Astrocyte (in vitro differentiated cells and primary cell): Measurements from ENCODE around the gene AP3B1. TPM values are rescaled to one million over a fixed set of nuclear protein-coding genes. Genes with fewer than 3 reads are reported as not detected.

Experiments
- DNase-seq: peaks from one replicate; pipeline ENCODE4 v3.0.0-alpha.2; 2010; ENCODE audit warnings: low read depth
- FAIRE-seq: peaks from 2 replicates; lab custom pipeline; 2011; peaks lifted over from hg19 to GRCh38; lab: Jason Lieb, UNC
- H2AFZ ChIP-seq: 2 replicates; pipeline ENCODE4 v1.6.0; 2012; ENCODE audit warnings: low read depth, low read length, inconsistent platforms
- H3K27ac ChIP-seq: 2 replicates; pipeline ENCODE4 v1.5.1; 2011; ENCODE audit warnings: low read depth, low read length, inconsistent platforms
- H3K27me3 ChIP-seq: 2 replicates; pipeline ENCODE4 v1.6.0; 2011; ENCODE audit warnings: low read length, inconsistent platforms; ENCODE audit not compliant: insufficient read depth
- H3K36me3 ChIP-seq: 2 replicates; pipeline ENCODE4 v1.5.1; 2011; ENCODE audit warnings: low read length, inconsistent platforms; ENCODE audit not compliant: insufficient read depth
- H3K4me1 ChIP-seq: 2 replicates; pipeline ENCODE4 v1.5.1; 2011; ENCODE audit warnings: low read length, inconsistent platforms; ENCODE audit not compliant: insufficient read depth
- H3K4me2 ChIP-seq: 2 replicates; pipeline ENCODE4 v1.6.0; 2012; ENCODE audit warnings: low read length, inconsistent platforms
- H3K4me3 ChIP-seq: 2 replicates; pipeline ENCODE4 v1.5.1; 2011; ENCODE audit warnings: low read depth, mild to moderate bottlenecking, low read length, inconsistent platforms; ENCODE audit not compliant: insufficient read depth
- H3K79me2 ChIP-seq: 2 replicates; pipeline ENCODE4 v1.6.0; 2012; ENCODE audit warnings: mild to moderate bottlenecking, low read length, inconsistent platforms; ENCODE audit not compliant: insufficient read depth
- H3K9ac ChIP-seq: 2 replicates; pipeline ENCODE4 v1.6.0; 2012; ENCODE audit warnings: mild to moderate bottlenecking, low read length, inconsistent platforms
- H3K9me3 ChIP-seq: 2 replicates; pipeline ENCODE4 v1.5.1; 2012; ENCODE audit warnings: low read depth, mild to moderate bottlenecking, low read length, inconsistent platforms; ENCODE audit not compliant: insufficient read depth
- H4K20me1 ChIP-seq: 2 replicates; pipeline ENCODE4 v1.6.0; 2012; ENCODE audit warnings: low read length, inconsistent platforms; ENCODE audit not compliant: insufficient read depth
- H3K27ac Mint-ChIP-seq: one replicate; pipeline ENCODE4 v1.8.0; 2021; ENCODE audit warnings: mild to moderate bottlenecking, mixed read lengths; ENCODE audit not compliant: unreplicated experiment
- H3K27me3 Mint-ChIP-seq: one replicate; pipeline ENCODE4 v1.8.0; 2021; ENCODE audit warnings: low read depth, mixed read lengths; ENCODE audit not compliant: unreplicated experiment
- H3K36me3 Mint-ChIP-seq: one replicate; pipeline ENCODE4 v1.8.0; 2021; ENCODE audit warnings: low read depth, mixed read lengths; ENCODE audit not compliant: unreplicated experiment
- H3K4me1 Mint-ChIP-seq: one replicate; pipeline ENCODE4 v1.8.0; 2021; ENCODE audit warnings: low read depth, mixed read lengths; ENCODE audit not compliant: unreplicated experiment
- H3K4me3 Mint-ChIP-seq: one replicate; pipeline ENCODE4 v1.8.0; 2021; ENCODE audit warnings: mild to moderate bottlenecking, moderate library complexity, mixed read lengths; ENCODE audit not compliant: unreplicated experiment
- H3K9me3 Mint-ChIP-seq: one replicate; pipeline ENCODE4 v1.8.0; 2021; ENCODE audit warnings: mild to moderate bottlenecking, mixed read lengths; ENCODE audit not compliant: unreplicated experiment
- CTCF ChIP-seq: IDR thresholded peaks from 2 replicates; pipeline ENCODE4 v1.5.1; 2011; ENCODE audit warnings: low read depth, mild to moderate bottlenecking, inconsistent platforms, low read length, moderate library complexity; ENCODE audit not compliant: insufficient read depth
- EZH2 ChIP-seq: IDR thresholded peaks from 2 replicates; pipeline ENCODE4 v1.6.1; 2012; ENCODE audit warnings: mild to moderate bottlenecking, low read length, inconsistent platforms; ENCODE audit not compliant: insufficient read depth
- total RNA-seq: library from RNA; stranded (reverse); gene quantifications from 2 replicates; pipeline ENCODE4 v1.2.1, GENCODE V29; 2021

Gene AP3B1
- total RNA-seq, 1 donor from 2014 or later = 64.8 TPM

DNA sequence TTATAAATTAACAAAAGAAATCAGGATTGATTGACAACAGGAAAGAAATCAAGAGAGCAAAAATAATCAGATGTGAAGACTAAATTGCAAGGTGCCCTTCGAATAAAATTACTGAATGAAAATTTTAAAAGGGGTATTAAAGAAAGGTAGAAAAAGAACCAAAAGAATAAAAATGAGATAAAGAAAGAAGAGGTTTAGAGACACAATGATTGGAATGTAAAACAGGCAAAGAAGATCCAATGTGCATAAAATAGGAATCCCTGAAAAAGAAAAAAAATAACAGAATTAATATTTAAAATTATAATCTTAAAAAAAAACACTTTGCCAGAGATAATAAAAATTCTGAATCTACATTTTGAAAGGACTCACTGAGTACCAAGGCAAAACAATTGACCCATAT, 73.0 kb downstream of the AP3B1 start:
- Mint-ChIP-seq H3K4me3 (no peak overlapping the region), H3K36me3 (peaks cover 18% of the 10 kb centered on the region), H3K27ac (no peak overlapping the region), H3K27me3 (no peaks in the 10 kb centered on the region), H3K4me1 (no peaks in the 10 kb centered on the region), H3K9me3 (peaks cover 1% of the 10 kb centered on the region)
- H3K27ac ChIP-seq = no peak overlapping the region
- FAIRE-seq (no peak), DNase-seq (no peak)
- no peaks in the 10 kb centered on the region for H3K27me3 ChIP-seq
- no peaks in the 10 kb centered on the region for H3K4me1 ChIP-seq
- H3K9me3 ChIP-seq = no peaks in the 10 kb centered on the region
- no peak overlapping the region for H3K4me2 ChIP-seq
- H3K79me2 ChIP-seq = no peaks in the 10 kb centered on the region
- no peak overlapping the region for H2AFZ ChIP-seq
- no peak overlapping the region for H3K4me3 ChIP-seq
- H4K20me1 ChIP-seq = no peaks in the 10 kb centered on the region
- H3K9ac ChIP-seq = no peak overlapping the region
- peaks cover 4% of the 10 kb centered on the region for H3K36me3 ChIP-seq
- no peak for TF ChIP-seq CTCF
- no peak for TF ChIP-seq EZH2

- no peaks in the 10 kb centered on the region for H3K79me2 ChIP-seq
- H3K4me1 ChIP-seq = no peaks in the 10 kb centered on the region
- Mint-ChIP-seq H3K9me3 (no peaks in the 10 kb centered on the region), H3K4me3 (no peak overlapping the region), H3K4me1 (no peaks in the 10 kb centered on the region), H3K36me3 (peaks cover 5% of the 10 kb centered on the region), H3K27me3 (no peaks in the 10 kb centered on the region), H3K27ac (no peak overlapping the region)
- H3K9me3 ChIP-seq = no peaks in the 10 kb centered on the region
- TF ChIP-seq EZH2 = no peak
- TF ChIP-seq CTCF = no peak
- H3K27me3 ChIP-seq = no peaks in the 10 kb centered on the region
- no peaks in the 10 kb centered on the region for H4K20me1 ChIP-seq
- H3K4me3 ChIP-seq = no peak overlapping the region
- H3K27ac ChIP-seq = no peak overlapping the region
- DNase-seq = no peak
- H3K9ac ChIP-seq = no peak overlapping the region
- FAIRE-seq = no peak
- no peak overlapping the region for H3K4me2 ChIP-seq
- H2AFZ ChIP-seq = no peak overlapping the region
- H3K36me3 ChIP-seq = peaks cover 8% of the 10 kb centered on the region
Observed at GRCh38 chr5:78215972-78216371, 78.5 kb downstream of the AP3B1 start.

DNA sequence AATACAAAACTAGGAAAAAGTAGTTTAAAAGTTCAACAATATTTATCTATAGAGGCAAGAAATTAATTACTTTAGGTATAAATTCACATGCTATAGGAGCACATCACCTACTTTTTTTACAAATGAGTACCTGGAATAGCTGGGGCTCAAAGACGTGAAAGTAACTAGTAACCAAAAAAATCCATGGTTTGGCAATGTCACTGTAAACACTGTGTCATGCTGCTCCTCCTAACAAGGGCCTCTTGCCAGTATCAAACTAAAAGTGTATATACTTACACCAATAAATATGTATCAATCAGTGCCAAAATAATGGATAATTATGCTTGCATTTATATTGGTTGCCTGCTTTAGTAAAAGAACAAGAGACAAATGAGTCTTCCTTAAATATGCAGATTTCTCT, 78.9 kb downstream of the AP3B1 start:
- no peak overlapping the region for H3K9ac ChIP-seq
- Mint-ChIP-seq H3K4me3 (no peak overlapping the region), H3K27ac (no peak overlapping the region), H3K27me3 (no peaks in the 10 kb centered on the region), H3K36me3 (peaks cover 3% of the 10 kb centered on the region), H3K9me3 (no peaks in the 10 kb centered on the region), H3K4me1 (no peaks in the 10 kb centered on the region)
- no peaks in the 10 kb centered on the region for H3K9me3 ChIP-seq
- DNase-seq (no peak), FAIRE-seq (no peak)
- no peak for TF ChIP-seq EZH2
- no peak for TF ChIP-seq CTCF
- H3K79me2 ChIP-seq = no peaks in the 10 kb centered on the region
- H2AFZ ChIP-seq = no peak overlapping the region
- H3K27me3 ChIP-seq = no peaks in the 10 kb centered on the region
- H4K20me1 ChIP-seq = no peaks in the 10 kb centered on the region
- H3K4me1 ChIP-seq = no peaks in the 10 kb centered on the region
- peaks cover 8% of the 10 kb centered on the region for H3K36me3 ChIP-seq
- no peak overlapping the region for H3K27ac ChIP-seq
- no peak overlapping the region for H3K4me3 ChIP-seq
- H3K4me2 ChIP-seq = no peak overlapping the region
